ENCODE data around the gene IL22RA2. TPM values are rescaled to one million over a fixed set of nuclear protein-coding genes. Genes with fewer than 3 reads are reported as not detected.

The IL22RA2 gene
- total RNA-seq, 1 experiment from 2014 or later: not detected

GRCh38 chr6:137193256-137194070 is 20.0 kb upstream of the IL22RA2 start:
- peaks cover 34% of the 10 kb centered on the region for H3K36me3 Mint-ChIP-seq (ENCODE audit: insufficient read depth, unreplicated experiment)
- H3K4me1 ChIP-seq: no peaks in the 10 kb centered on the region
- H3K27me3 ChIP-seq (replicated peaks; ENCODE audit: control insufficient read depth, insufficient read depth, low read length): no peaks in the 10 kb centered on the region
- no TSS peak for BruUV-seq (replicated peaks)
- no peaks in the 10 kb centered on the region for H3K36me3 ChIP-seq (ENCODE audit: control insufficient read depth, insufficient read depth, low read length)
- peaks cover 12% of the 10 kb centered on the region for H3K9me3 Mint-ChIP-seq (ENCODE audit: unreplicated experiment)
- no peak overlapping the region for H3K4me3 Mint-ChIP-seq (ENCODE audit: unreplicated experiment)
- TF ChIP-seq CTCF (IDR thresholded peaks at IDR 0.05; ENCODE audit: insufficient read depth in 1 of 2, low read depth in 1 of 2, low read length in 1 of 2, severe bottlenecking in 1 of 2, unreplicated experiment in 1 of 2): no peak
- POLR2A ChIA-PET: no interaction called here
- H3K4me3 ChIP-seq (ENCODE audit: low read depth, low read length): no peak overlapping the region
- H3K27me3 Mint-ChIP-seq (ENCODE audit: insufficient read depth, unreplicated experiment): no peaks in the 10 kb centered on the region
- CTCF ChIA-PET: no interaction called here
- H3K4me1 Mint-ChIP-seq (ENCODE audit: low read depth, unreplicated experiment): no peaks in the 10 kb centered on the region
- no peak for DNase-seq
- peaks cover 11% of the 10 kb centered on the region for H3K9me3 ChIP-seq
- intact Hi-C loops (cut with micrococcal nuclease; ENCODE audit: unreplicated experiment): no loop called here
- no peak overlapping the region for H3K27ac Mint-ChIP-seq (ENCODE audit: unreplicated experiment)

GRCh38 chr6:137192821-137193220 is 19.4 kb upstream of the IL22RA2 start:
- Mint-ChIP-seq H3K4me3 (ENCODE audit: unreplicated experiment) (no peak overlapping the region), H3K27me3 (ENCODE audit: insufficient read depth, unreplicated experiment) (no peaks in the 10 kb centered on the region), H3K27ac (ENCODE audit: unreplicated experiment) (no peak overlapping the region), H3K9me3 (ENCODE audit: unreplicated experiment) (peaks cover 12% of the 10 kb centered on the region), H3K4me1 (ENCODE audit: low read depth, unreplicated experiment) (no peaks in the 10 kb centered on the region), H3K36me3 (ENCODE audit: insufficient read depth, unreplicated experiment) (peaks cover 27% of the 10 kb centered on the region)
- intact Hi-C loops (cut with micrococcal nuclease; ENCODE audit: unreplicated experiment): no loop called here
- TF ChIP-seq CTCF (IDR thresholded peaks at IDR 0.05; ENCODE audit: insufficient read depth in 1 of 2, low read depth in 1 of 2, low read length in 1 of 2, severe bottlenecking in 1 of 2, unreplicated experiment in 1 of 2): no peak
- POLR2A ChIA-PET: no interaction called here
- CTCF ChIA-PET: no interaction called here
- Histone ChIP-seq H3K9me3 (peaks cover 18% of the 10 kb centered on the region), H3K4me1 (no peaks in the 10 kb centered on the region), H3K36me3 (ENCODE audit: control insufficient read depth, insufficient read depth, low read length) (no peaks in the 10 kb centered on the region), H3K27me3 (replicated peaks; ENCODE audit: control insufficient read depth, insufficient read depth, low read length) (no peaks in the 10 kb centered on the region), H3K4me3 (ENCODE audit: low read depth, low read length) (no peak overlapping the region)
- no TSS peak for BruUV-seq (replicated peaks)
- no peak for DNase-seq

GRCh38 chr6:137191670-137192069 is 18.2 kb upstream of the IL22RA2 start:
- no TSS peak for BruUV-seq (replicated peaks)
- Histone ChIP-seq H3K9me3 (peaks cover 20% of the 10 kb centered on the region), H3K27me3 (replicated peaks; ENCODE audit: control insufficient read depth, insufficient read depth, low read length) (no peaks in the 10 kb centered on the region), H3K36me3 (ENCODE audit: control insufficient read depth, insufficient read depth, low read length) (no peaks in the 10 kb centered on the region), H3K4me1 (no peaks in the 10 kb centered on the region), H3K4me3 (ENCODE audit: low read depth, low read length) (no peak overlapping the region)
- DNase-seq: no peak
- H3K27ac Mint-ChIP-seq (ENCODE audit: unreplicated experiment): no peak overlapping the region
- H3K36me3 Mint-ChIP-seq (ENCODE audit: insufficient read depth, unreplicated experiment): peaks cover 18% of the 10 kb centered on the region
- ChIA-PET CTCF (no interaction called here), POLR2A (no interaction called here)
- H3K4me3 Mint-ChIP-seq (ENCODE audit: unreplicated experiment): no peak overlapping the region
- no peaks in the 10 kb centered on the region for H3K4me1 Mint-ChIP-seq (ENCODE audit: low read depth, unreplicated experiment)
- H3K9me3 Mint-ChIP-seq (ENCODE audit: unreplicated experiment): peaks cover 23% of the 10 kb centered on the region
- TF ChIP-seq CTCF (IDR thresholded peaks at IDR 0.05; ENCODE audit: insufficient read depth in 1 of 2, low read depth in 1 of 2, low read length in 1 of 2, severe bottlenecking in 1 of 2, unreplicated experiment in 1 of 2): no peak
- intact Hi-C loops (cut with micrococcal nuclease; ENCODE audit: unreplicated experiment): no loop called here
- H3K27me3 Mint-ChIP-seq (ENCODE audit: insufficient read depth, unreplicated experiment): no peaks in the 10 kb centered on the region
